ENCODE data around the gene GPR34.
"Not testable (repeated sequence)": the region's sequence is repeated elsewhere in the genome, so short reads cannot be mapped to it uniquely, and the experiment has no call there.

The GPR34 gene

GRCh38 chrX:41695426-41695825 lies 6.7 kb downstream of the GPR34 start:
- peak; percentile 30 for DNase-seq

- no peak for DNase-seq
These were observed 14.8 kb downstream of the GPR34 start for GRCh38 chrX:41703574-41704029.

GRCh38 chrX:41705042-41705441 lies 16.3 kb downstream of the GPR34 start:
- no peak for DNase-seq

GRCh38 chrX:41705680-41706374 lies 17.1 kb downstream of the GPR34 start:
- DNase-seq = no peak

GRCh38 chrX:41707218-41707617 lies 18.4 kb downstream of the GPR34 start:
- DNase-seq = no peak

GRCh38 chrX:41708486-41708885 lies 19.7 kb downstream of the GPR34 start:
- DNase-seq = no peak

GRCh38 chrX:41711021-41711667 lies 22.4 kb downstream of the GPR34 start:
- DNase-seq = no peak

- no peak for DNase-seq
These were observed 27.4 kb downstream of the GPR34 start for GRCh38 chrX:41716222-41716621.

GRCh38 chrX:41716767-41717473 lies 28.1 kb downstream of the GPR34 start:
- no peak for DNase-seq

GRCh38 chrX:41718481-41719235 lies 29.9 kb downstream of the GPR34 start:
- peak; percentile 5 for DNase-seq

- not testable (repeated sequence) for DNase-seq
These were observed 30.8 kb downstream of the GPR34 start for GRCh38 chrX:41719610-41720009.

GRCh38 chrX:41720125-41720779 lies 31.5 kb downstream of the GPR34 start:
- no peak for DNase-seq

GRCh38 chrX:41721590-41721989 lies 32.8 kb downstream of the GPR34 start:
- no peak for DNase-seq

GRCh38 chrX:41722214-41722613 lies 33.4 kb downstream of the GPR34 start:
- no peak for DNase-seq

GRCh38 chrX:41722816-41723618 lies 34.2 kb downstream of the GPR34 start:
- DNase-seq = peak; percentile 4

GRCh38 chrX:41723826-41724225 lies 35.1 kb downstream of the GPR34 start, which contains the start of gene GPR82:
TSS of gene GPR82 (plus strand) at chrX:41724181. CDS start at chrX:41727027, 2,846 bp downstream.
- DNase-seq = no peak

- DNase-seq = no peak
These were observed 39.4 kb downstream of the GPR34 start for GRCh38 chrX:41728125-41728524.

GRCh38 chrX:41730081-41730480 lies 41.3 kb downstream of the GPR34 start:
- no peak for DNase-seq

- DNase-seq = no peak
These were observed 43.5 kb downstream of the GPR34 start for GRCh38 chrX:41732260-41732659.

- DNase-seq = no peak
These were observed 45.2 kb downstream of the GPR34 start for GRCh38 chrX:41733939-41734338.

GRCh38 chrX:41734530-41734929 lies 45.8 kb downstream of the GPR34 start:
- peak; percentile 0 for DNase-seq

Measured in fibroblast of skin of abdomen (primary cell).